MM.1S (cell line): ENCODE data around the gene CYP2S1.
A peak's percentile ranks its signal among the peaks of the same experiment; 100 is the strongest.

Source experiments
- DNase-seq: peaks from one replicate; pipeline ENCODE4 v3.0.0-alpha.2; 2015
- H2AFZ ChIP-seq: fragments of 300-600 bp; sonication (generic); 2 replicates; pipeline ENCODE4 v1.6.0; 2016; ENCODE audit warnings: antibody characterized with exemption, low read length
- H3F3A ChIP-seq: fragments of 300-600 bp; sonication (generic); 2 replicates; pipeline ENCODE4 v1.6.1; 2016; ENCODE audit warnings: mild to moderate bottlenecking, antibody characterized with exemption, low read length, moderate library complexity, mixed read lengths; ENCODE audit not compliant: insufficient read depth
- H3K27ac ChIP-seq: fragments of 300-600 bp; sonication (generic); 2 replicates; pipeline ENCODE4 v1.5.1; 2016; ENCODE audit warnings: mild to moderate bottlenecking, low read length
- H3K27me3 ChIP-seq: fragments of 300-600 bp; sonication (generic); replicated peaks from 2 replicates; pipeline ENCODE4 v1.6.0; 2016; ENCODE audit warnings: low read length; ENCODE audit not compliant: insufficient read depth
- H3K36me3 ChIP-seq: fragments of 300-600 bp; sonication (generic); replicated peaks from 2 replicates; pipeline ENCODE4 v1.6.1; 2016; ENCODE audit warnings: mild to moderate bottlenecking, low read length, mixed read lengths; ENCODE audit not compliant: insufficient read depth
- H3K4me1 ChIP-seq: fragments of 300-600 bp; sonication (generic); 2 replicates; pipeline ENCODE4 v1.6.1; 2016; ENCODE audit warnings: low read length, mixed read lengths
- H3K4me2 ChIP-seq: fragments of 300-600 bp; sonication (generic); 2 replicates; pipeline ENCODE4 v1.6.0; 2016; ENCODE audit warnings: low read depth, low read length
- H3K4me3 ChIP-seq: fragments of 300-600 bp; sonication (generic); 2 replicates; pipeline ENCODE4 v1.5.1; 2016; ENCODE audit warnings: low read length, mixed read lengths
- H3K79me2 ChIP-seq: fragments of 300-600 bp; sonication (generic); 2 replicates; pipeline ENCODE4 v1.6.1; 2016; ENCODE audit warnings: mixed run types, low read length, mixed read lengths
- H3K9ac ChIP-seq: fragments of 300-600 bp; sonication (generic); 2 replicates; pipeline ENCODE4 v1.6.1; 2016; ENCODE audit warnings: low read length, mixed read lengths
- H3K9me2 ChIP-seq: fragments of 300-600 bp; sonication (generic); replicated peaks from 2 replicates; pipeline ENCODE4 v1.6.1; 2016; ENCODE audit warnings: mild to moderate bottlenecking, low read length, mixed read lengths; ENCODE audit not compliant: insufficient read depth
- H3K9me3 ChIP-seq: fragments of 300-600 bp; sonication (generic); replicated peaks from 2 replicates; pipeline ENCODE4 v1.6.1; 2016; ENCODE audit warnings: mild to moderate bottlenecking, low read length, mixed read lengths; ENCODE audit not compliant: insufficient read depth
- H4K20me1 ChIP-seq: fragments of 300-600 bp; sonication (generic); 2 replicates; pipeline ENCODE4 v1.6.1; 2016; ENCODE audit warnings: mild to moderate bottlenecking, low read length, moderate library complexity, mixed read lengths; ENCODE audit not compliant: insufficient read depth
- EZH2 ChIP-seq: fragments of 300-600 bp; sonication (generic); optimal IDR thresholded peaks from 2 replicates; pipeline ENCODE3; 2017; ENCODE audit warnings: low read depth, mild to moderate bottlenecking, antibody characterized with exemption, low read length, mixed read lengths
- EZH2phosphoT487 ChIP-seq: fragments of 300-600 bp; sonication (generic); IDR thresholded peaks from 2 replicates; pipeline ENCODE4 v1.6.1; 2018; ENCODE audit warnings: antibody characterized with exemption, low read length
- TF ChIP-seq, protein P1 (sequence below): fragments of 300-600 bp; sonication (generic); IDR thresholded peaks from 2 replicates; pipeline ENCODE4 v1.5.1; 2016; ENCODE audit warnings: antibody characterized with exemption, low read length, mixed read lengths

CYP2S1 gene

DNA sequence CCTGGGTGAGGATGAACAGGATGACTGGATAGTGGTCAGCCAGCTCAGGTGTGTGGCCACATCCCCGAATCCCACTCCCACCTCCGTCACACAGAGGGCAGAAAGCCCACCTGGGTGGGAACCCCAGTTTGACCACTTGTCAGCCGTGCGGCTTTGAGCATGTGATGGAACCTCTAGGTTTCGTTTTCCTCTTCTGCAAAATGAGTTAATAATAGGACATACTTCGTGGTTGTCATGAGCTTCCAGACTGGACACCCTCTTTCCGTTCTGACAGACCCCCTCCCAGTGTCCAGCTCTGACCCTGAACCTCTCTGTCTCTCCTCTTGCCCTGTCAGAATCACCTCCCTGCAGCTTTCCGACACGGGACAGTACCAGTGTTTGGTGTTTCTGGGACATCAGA is 27.8 kb downstream of the CYP2S1 start:
- no peaks in the 10 kb centered on the region for H3K36me3 ChIP-seq
- H3K9ac ChIP-seq, result no peak overlapping the region
- H4K20me1 ChIP-seq, result no peaks in the 10 kb centered on the region
- TF ChIP-seq EZH2 (no peak), EZH2phosphoT487 (no peak)
- TF ChIP-seq, protein P1, sequence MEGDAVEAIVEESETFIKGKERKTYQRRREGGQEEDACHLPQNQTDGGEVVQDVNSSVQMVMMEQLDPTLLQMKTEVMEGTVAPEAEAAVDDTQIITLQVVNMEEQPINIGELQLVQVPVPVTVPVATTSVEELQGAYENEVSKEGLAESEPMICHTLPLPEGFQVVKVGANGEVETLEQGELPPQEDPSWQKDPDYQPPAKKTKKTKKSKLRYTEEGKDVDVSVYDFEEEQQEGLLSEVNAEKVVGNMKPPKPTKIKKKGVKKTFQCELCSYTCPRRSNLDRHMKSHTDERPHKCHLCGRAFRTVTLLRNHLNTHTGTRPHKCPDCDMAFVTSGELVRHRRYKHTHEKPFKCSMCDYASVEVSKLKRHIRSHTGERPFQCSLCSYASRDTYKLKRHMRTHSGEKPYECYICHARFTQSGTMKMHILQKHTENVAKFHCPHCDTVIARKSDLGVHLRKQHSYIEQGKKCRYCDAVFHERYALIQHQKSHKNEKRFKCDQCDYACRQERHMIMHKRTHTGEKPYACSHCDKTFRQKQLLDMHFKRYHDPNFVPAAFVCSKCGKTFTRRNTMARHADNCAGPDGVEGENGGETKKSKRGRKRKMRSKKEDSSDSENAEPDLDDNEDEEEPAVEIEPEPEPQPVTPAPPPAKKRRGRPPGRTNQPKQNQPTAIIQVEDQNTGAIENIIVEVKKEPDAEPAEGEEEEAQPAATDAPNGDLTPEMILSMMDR, result no peak
- H3K4me3 ChIP-seq, result peak overlapping the region; percentile 27; the same call in 1 of the 2 replicates
- H3K79me2 ChIP-seq, result no peaks in the 10 kb centered on the region
- no peaks in the 10 kb centered on the region for H3K9me3 ChIP-seq
- H3K4me1 ChIP-seq, result 0 out of 2 replicates have a peak, but pooled peaks cover 6% of the 10 kb centered on the region
- H3K9me2 ChIP-seq, result no peaks in the 10 kb centered on the region
- H3K4me2 ChIP-seq, result peak overlapping the region; percentile 42; the same call in 1 of the 2 replicates
- no peak overlapping the region for H3K27ac ChIP-seq
- H2AFZ ChIP-seq, result no peak overlapping the region
- H3K27me3 ChIP-seq, result peaks cover 91% of the 10 kb centered on the region
- H3F3A ChIP-seq, result no peaks in the 10 kb centered on the region
- DNase-seq, result no peak

DNA sequence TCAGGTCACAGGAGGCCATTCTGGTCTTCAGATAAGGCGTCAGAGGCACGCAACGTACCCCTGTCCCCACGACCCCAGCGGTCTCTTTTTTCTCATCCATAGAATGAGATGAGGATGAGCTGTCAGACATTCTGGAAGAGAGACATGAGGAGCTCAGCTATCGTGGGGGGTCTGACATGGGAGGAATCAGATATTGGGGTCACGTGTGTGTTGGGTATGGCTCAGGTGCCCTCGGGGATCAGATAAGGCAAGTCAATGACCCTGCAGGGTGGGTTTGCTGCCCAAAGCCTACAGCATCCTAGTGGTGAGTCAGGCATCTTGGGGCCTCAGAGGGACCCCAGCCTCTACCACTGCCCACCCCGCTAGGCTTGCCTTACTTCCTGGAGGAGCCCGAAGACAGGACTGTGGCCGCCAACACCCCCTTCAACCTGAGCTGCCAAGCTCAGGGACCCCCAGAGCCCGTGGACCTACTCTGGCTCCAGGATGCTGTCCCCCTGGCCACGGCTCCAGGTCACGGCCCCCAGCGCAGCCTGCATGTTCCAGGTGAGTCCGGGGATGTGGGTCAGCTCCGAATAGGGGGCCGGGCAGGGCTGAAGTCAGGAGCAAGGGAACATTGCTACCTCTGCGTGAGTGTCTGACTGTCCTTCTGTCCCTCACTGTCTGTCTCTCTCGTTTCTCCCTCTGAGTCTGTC is 28.6 kb downstream of the CYP2S1 start:
- H4K20me1 ChIP-seq, result no peaks in the 10 kb centered on the region
- H3K9ac ChIP-seq, result no peak overlapping the region
- DNase-seq, result no peak
- H3K4me3 ChIP-seq, result no peak overlapping the region
- H3K27me3 ChIP-seq, result peaks cover 91% of the 10 kb centered on the region
- TF ChIP-seq, protein P1, result no peak
- TF ChIP-seq EZH2phosphoT487 (no peak), EZH2 (no peak)
- no peaks in the 10 kb centered on the region for H3K79me2 ChIP-seq
- no peaks in the 10 kb centered on the region for H3K9me3 ChIP-seq
- no peaks in the 10 kb centered on the region for H3K36me3 ChIP-seq
- no peak overlapping the region for H3K27ac ChIP-seq
- no peaks in the 10 kb centered on the region for H3F3A ChIP-seq
- no peaks in the 10 kb centered on the region for H3K9me2 ChIP-seq
- H2AFZ ChIP-seq, result no peak overlapping the region
- no peak overlapping the region for H3K4me2 ChIP-seq
- H3K4me1 ChIP-seq, result 0 out of 2 replicates have a peak, but pooled peaks cover 6% of the 10 kb centered on the region

DNA sequence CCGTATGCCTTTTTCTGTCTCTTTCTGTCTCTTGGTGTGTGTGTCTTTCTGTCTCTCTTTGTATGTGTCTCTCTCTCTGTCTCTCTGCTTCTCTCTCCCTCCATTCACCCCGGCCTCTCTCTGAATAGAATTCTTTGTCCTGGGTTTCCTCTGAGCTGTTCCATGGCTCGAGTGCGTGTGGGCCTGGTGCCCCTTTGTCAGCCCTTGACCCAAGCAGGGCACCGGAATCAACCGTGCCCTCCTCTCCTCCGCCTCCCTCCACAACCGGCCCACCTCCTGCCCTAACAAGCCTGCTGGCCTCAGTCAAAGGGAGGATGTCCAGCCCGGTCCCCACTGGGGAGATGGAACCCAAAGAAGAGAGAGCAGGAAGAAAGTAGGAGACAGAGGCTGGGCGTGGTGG is 29.2 kb downstream of the CYP2S1 start:
- H3K36me3 ChIP-seq, result no peaks in the 10 kb centered on the region
- no peaks in the 10 kb centered on the region for H3K9me2 ChIP-seq
- H3K4me1 ChIP-seq, result 0 out of 2 replicates have a peak, but pooled peaks cover 6% of the 10 kb centered on the region
- H3K9me3 ChIP-seq, result no peaks in the 10 kb centered on the region
- no peak overlapping the region for H3K4me2 ChIP-seq
- H3K9ac ChIP-seq, result no peak overlapping the region
- H3K79me2 ChIP-seq, result no peaks in the 10 kb centered on the region
- H2AFZ ChIP-seq, result no peak overlapping the region
- H3K4me3 ChIP-seq, result no peak overlapping the region
- no peak overlapping the region for H3K27ac ChIP-seq
- H3K27me3 ChIP-seq, result peaks cover 92% of the 10 kb centered on the region
- H3F3A ChIP-seq, result no peaks in the 10 kb centered on the region
- no peaks in the 10 kb centered on the region for H4K20me1 ChIP-seq
- TF ChIP-seq, protein P1, result no peak
- no peak for TF ChIP-seq EZH2
- no peak for TF ChIP-seq EZH2phosphoT487
- DNase-seq, result no peak
